K562 (cell line): ENCODE data around the gene IFFO2. TPM values are rescaled to one million over a fixed set of nuclear protein-coding genes. Genes with fewer than 3 reads are reported as not detected.

Experiments
- BCOR ChIP-seq: fragments of 450-650 bp; IDR thresholded peaks from 2 replicates; pipeline ENCODE4 v1.6.1; 2016
- CAMTA2 ChIP-seq: fragments of 250-450 bp; sonication (Bioruptor Pico); conservative IDR thresholded peaks from 2 replicates; pipeline ENCODE4 v1.5.1; 2022
- ELF2 ChIP-seq: fragments of 250-450 bp; sonication (Bioruptor Pico); IDR thresholded peaks from 2 replicates; pipeline ENCODE4 v1.5.0; 2021; ENCODE audit warnings: mild to moderate bottlenecking
- ETS2 ChIP-seq: IDR thresholded peaks from 2 replicates; pipeline ENCODE4 v1.6.1; 2016; ENCODE audit warnings: borderline replicate concordance, missing genetic modification characterization, mild to moderate bottlenecking, moderate library complexity, missing compliant biosample characterization; ENCODE audit not compliant: poor library complexity, severe bottlenecking
- FOSL1 ChIP-seq: fragments of 200-800 bp; sonication (Bioruptor generic); conservative IDR thresholded peaks from 2 replicates; pipeline ENCODE4 v1.6.1; 2016; ENCODE audit warnings: missing genetic modification characterization, missing compliant biosample characterization
- GABPB2 ChIP-seq: fragments of 250-450 bp; sonication (Bioruptor Pico); conservative IDR thresholded peaks from 2 replicates; pipeline ENCODE4 v1.5.1; 2021; ENCODE audit warnings: mild to moderate bottlenecking
- KLF10 ChIP-seq: fragments of 250-450 bp; sonication (Bioruptor Pico); IDR thresholded peaks from 2 replicates; pipeline ENCODE4 v1.6.1; 2021; ENCODE audit warnings: matching md5 sums
- RBM14 ChIP-seq: fragments of 200-400 bp; formaldehyde crosslinking; IDR thresholded peaks from 2 replicates; pipeline ENCODE4 v1.6.1; 2018; ENCODE audit warnings: low read depth, mild to moderate bottlenecking, low read length, moderate library complexity, borderline replicate concordance; ENCODE audit not compliant: insufficient read depth
- SIRT6 ChIP-seq: IDR thresholded peaks from one replicate; pipeline ENCODE4 v1.6.1; 2012; ENCODE audit warnings: low read depth, mild to moderate bottlenecking, control low read depth, inconsistent platforms, low read length, moderate library complexity
- SP2 ChIP-seq: IDR thresholded peaks from 2 replicates; pipeline ENCODE4 v1.6.1; 2011; ENCODE audit warnings: mild to moderate bottlenecking, low read depth, low read length, moderate library complexity; ENCODE audit not compliant: poor library complexity, severe bottlenecking; ENCODE audit errors: extremely low read depth
- TCF7L2 ChIP-seq: fragments of 150-350 bp; IDR thresholded peaks from 2 replicates; pipeline ENCODE4 v1.6.1; 2016; ENCODE audit warnings: low read depth, mild to moderate bottlenecking, low read length, moderate library complexity
- ZKSCAN1 ChIP-seq: fragments of 150-350 bp; IDR thresholded peaks from 2 replicates; pipeline ENCODE4 v1.6.1; 2016; ENCODE audit warnings: low read depth, low read length
- ZNF134 ChIP-seq: fragments of 250-450 bp; sonication (Bioruptor Pico); conservative IDR thresholded peaks from 2 replicates; pipeline ENCODE4 v1.4.0; 2020
- ZNF75A ChIP-seq: fragments of 450-650 bp; formaldehyde crosslinking; IDR thresholded peaks from 2 replicates; pipeline ENCODE4 v1.4.0; 2020; ENCODE audit warnings: mild to moderate bottlenecking
- ZSCAN32 ChIP-seq: fragments of 450-650 bp; formaldehyde crosslinking; IDR thresholded peaks from 2 replicates; pipeline ENCODE4 v1.4.0; 2020; ENCODE audit warnings: mild to moderate bottlenecking, moderate library complexity
- polyA plus RNA-seq, 8 experiments: library from polyadenylated mRNA; depleted of rRNA in 4 of 8; stranded (reverse) in 5 of 8; unstranded in 3 of 8; fragments of >200 nt; fragmentation: Nextera tagmentation in 2 of 8; fragmentation: Illumina TruSeq in 1 of 8; extraction: Ambion mirVana in 2 of 8; extraction: Trizol in 1 of 8; gene quantifications; 2 replicates each; pipeline versions ENCODE4 v1.2.1 to v1.2.3, GENCODE V29; 2011 to 2014; ENCODE audit warnings: inconsistent platforms in 1 of 8, missing spikeins in 1 of 8
- total RNA-seq, 7 experiments: library from RNA; depleted of rRNA in 6 of 7; stranded (reverse); fragments of >200 nt in 6 of 7; fragmentation: Illumina TruSeq in 2 of 7; extraction: Trizol in 2 of 7; gene quantifications; 2 replicates each; pipeline versions ENCODE4 v1.2.1 to v1.2.3, GENCODE V29; 2011 to 2021; ENCODE audit warnings: low replicate concordance in 1 of 7
- TF ChIP-seq, protein P1 (sequence below): IDR thresholded peaks from 3 replicates; pipeline ENCODE4 v1.6.1; 2011; ENCODE audit warnings: borderline replicate concordance, mild to moderate bottlenecking, moderate library complexity; ENCODE audit not compliant: insufficient read length; ENCODE audit errors: extremely low read depth
- TF ChIP-seq, protein P2 (sequence below): fragments of 250-450 bp; sonication (Bioruptor Pico); IDR thresholded peaks from 2 replicates; pipeline ENCODE4 v1.5.0; 2021; ENCODE audit warnings: mild to moderate bottlenecking, borderline replicate concordance
- TF ChIP-seq, protein P3 (sequence below): fragments of 250-450 bp; sonication (Bioruptor Pico); IDR thresholded peaks from 2 replicates; pipeline ENCODE4 v1.4.0; 2020; ENCODE audit warnings: borderline replicate concordance

The IFFO2 gene
- total and polyA plus RNA-seq, 9 of the 15 experiments (the other 6 are each of a cell fraction or from before 2014, with no cell fraction given): 0.15 to 1.0 (median 0.44) TPM; not detected in 2

DNA sequence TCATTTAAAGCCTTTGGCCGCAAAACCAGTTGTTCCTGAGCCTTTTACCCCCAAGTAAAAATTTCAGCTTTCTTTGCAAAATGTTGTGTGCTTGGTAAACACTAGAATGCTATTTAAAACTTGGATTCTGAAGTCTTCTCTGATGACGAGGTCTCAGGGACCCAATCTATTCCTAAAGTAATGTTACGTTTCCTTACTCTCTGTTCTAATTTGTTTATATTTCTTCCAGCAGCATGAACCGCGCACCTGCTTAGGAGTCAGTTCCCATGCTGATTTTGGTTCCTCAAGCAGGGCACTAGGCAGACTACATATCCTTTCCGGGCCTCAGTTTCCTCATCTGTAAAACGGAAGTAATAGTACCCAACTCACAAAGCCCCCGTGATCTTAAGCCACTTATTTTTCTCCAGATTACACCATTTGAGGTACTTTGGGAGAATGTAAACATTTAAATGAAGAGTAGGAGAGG lies 53.2 kb downstream of the IFFO2 start (continued):
- TF ChIP-seq, protein P1, sequence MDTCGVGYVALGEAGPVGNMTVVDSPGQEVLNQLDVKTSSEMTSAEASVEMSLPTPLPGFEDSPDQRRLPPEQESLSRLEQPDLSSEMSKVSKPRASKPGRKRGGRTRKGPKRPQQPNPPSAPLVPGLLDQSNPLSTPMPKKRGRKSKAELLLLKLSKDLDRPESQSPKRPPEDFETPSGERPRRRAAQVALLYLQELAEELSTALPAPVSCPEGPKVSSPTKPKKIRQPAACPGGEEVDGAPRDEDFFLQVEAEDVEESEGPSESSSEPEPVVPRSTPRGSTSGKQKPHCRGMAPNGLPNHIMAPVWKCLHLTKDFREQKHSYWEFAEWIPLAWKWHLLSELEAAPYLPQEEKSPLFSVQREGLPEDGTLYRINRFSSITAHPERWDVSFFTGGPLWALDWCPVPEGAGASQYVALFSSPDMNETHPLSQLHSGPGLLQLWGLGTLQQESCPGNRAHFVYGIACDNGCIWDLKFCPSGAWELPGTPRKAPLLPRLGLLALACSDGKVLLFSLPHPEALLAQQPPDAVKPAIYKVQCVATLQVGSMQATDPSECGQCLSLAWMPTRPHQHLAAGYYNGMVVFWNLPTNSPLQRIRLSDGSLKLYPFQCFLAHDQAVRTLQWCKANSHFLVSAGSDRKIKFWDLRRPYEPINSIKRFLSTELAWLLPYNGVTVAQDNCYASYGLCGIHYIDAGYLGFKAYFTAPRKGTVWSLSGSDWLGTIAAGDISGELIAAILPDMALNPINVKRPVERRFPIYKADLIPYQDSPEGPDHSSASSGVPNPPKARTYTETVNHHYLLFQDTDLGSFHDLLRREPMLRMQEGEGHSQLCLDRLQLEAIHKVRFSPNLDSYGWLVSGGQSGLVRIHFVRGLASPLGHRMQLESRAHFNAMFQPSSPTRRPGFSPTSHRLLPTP: no peak
- TF ChIP-seq ELF2 (CRISPR knock-in tag): no peak; the same call in 1 of the 2 replicates
- TF ChIP-seq, protein P2, sequence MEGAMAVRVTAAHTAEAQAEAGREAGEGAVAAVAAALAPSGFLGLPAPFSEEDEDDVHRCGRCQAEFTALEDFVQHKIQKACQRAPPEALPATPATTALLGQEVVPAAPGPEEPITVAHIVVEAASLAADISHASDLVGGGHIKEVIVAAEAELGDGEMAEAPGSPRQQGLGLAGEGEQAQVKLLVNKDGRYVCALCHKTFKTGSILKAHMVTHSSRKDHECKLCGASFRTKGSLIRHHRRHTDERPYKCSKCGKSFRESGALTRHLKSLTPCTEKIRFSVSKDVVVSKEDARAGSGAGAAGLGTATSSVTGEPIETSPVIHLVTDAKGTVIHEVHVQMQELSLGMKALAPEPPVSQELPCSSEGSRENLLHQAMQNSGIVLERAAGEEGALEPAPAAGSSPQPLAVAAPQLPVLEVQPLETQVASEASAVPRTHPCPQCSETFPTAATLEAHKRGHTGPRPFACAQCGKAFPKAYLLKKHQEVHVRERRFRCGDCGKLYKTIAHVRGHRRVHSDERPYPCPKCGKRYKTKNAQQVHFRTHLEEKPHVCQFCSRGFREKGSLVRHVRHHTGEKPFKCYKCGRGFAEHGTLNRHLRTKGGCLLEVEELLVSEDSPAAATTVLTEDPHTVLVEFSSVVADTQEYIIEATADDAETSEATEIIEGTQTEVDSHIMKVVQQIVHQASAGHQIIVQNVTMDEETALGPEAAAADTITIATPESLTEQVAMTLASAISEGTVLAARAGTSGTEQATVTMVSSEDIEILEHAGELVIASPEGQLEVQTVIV (CRISPR knock-in tag): no peak
- TF ChIP-seq KLF10 (CRISPR knock-in tag): no peak
- no peak; the same call in 1 of the 2 replicates for TF ChIP-seq BCOR
- no peak for TF ChIP-seq ZKSCAN1
- no peak for TF ChIP-seq SIRT6
- TF ChIP-seq CAMTA2 (CRISPR knock-in tag): no peak
- no peak for TF ChIP-seq RBM14
- TF ChIP-seq ETS2 (tag): no peak
- TF ChIP-seq, protein P3, sequence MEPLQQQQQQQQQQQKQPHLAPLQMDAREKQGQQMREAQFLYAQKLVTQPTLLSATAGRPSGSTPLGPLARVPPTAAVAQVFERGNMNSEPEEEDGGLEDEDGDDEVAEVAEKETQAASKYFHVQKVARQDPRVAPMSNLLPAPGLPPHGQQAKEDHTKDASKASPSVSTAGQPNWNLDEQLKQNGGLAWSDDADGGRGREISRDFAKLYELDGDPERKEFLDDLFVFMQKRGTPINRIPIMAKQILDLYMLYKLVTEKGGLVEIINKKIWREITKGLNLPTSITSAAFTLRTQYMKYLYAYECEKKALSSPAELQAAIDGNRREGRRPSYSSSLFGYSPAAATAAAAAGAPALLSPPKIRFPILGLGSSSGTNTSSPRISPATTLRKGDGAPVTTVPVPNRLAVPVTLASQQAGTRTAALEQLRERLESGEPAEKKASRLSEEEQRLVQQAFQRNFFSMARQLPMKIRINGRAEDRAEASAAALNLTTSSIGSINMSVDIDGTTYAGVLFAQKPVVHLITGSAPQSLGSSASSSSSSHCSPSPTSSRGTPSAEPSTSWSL (CRISPR knock-in tag): no peak
- TF ChIP-seq SP2: no peak
- no peak for TF ChIP-seq ZNF134 (CRISPR knock-in tag)
- TF ChIP-seq ZNF75A (CRISPR knock-in tag): no peak
- no peak for TF ChIP-seq ZSCAN32 (CRISPR knock-in tag)
- TF ChIP-seq GABPB2 (CRISPR knock-in tag): no peak
- TF ChIP-seq TCF7L2: no peak
- TF ChIP-seq FOSL1 (tag): 0 out of 2 replicates have a peak, but pooled peaks have one; percentile 2
